ENCODE measurements around the gene PRRC2C.
"Not testable (repeated sequence)": the region's sequence is repeated elsewhere in the genome, so short reads cannot be mapped to it uniquely, and the experiment has no call there.

The PRRC2C gene

DNA sequence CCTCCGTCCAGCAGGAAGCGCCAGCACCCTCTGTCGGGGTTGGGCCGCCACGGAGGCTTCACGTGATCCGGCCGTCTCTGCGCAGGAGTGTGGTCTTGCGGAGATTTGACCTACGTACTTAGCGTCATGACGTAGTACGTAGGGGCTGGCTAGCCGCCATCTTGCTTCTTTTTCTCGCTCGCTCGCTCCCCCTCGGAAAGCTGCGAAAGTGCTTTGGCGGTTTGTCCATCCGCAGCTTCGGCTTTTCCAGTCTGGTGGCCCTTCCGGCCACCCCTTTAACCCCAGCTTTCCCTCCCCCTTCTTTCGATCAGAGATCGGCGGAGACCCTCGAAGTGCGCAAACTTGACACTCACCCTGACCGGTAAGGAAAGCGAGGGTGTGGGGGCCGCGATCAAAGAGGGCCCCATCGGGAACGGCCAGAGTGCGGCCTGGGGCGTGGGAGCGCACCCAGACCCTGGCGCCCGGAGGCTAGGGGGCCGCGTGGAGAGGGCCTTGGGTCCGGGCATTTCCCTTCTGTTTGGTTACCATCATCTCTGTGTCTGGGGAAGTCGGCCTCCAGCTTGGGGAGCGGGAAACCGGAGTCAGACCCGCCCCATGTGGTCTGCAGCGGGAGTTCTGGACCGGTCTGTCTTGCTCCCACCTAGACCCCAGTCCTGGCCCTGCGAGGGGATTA, at the start of gene PRRC2C:
Gene PRRC2C, plus strand, starts transcription at position 156 of the 673 bp plus-strand sequence. CDS start 26,559 bp downstream, outside the sequence.
- DNase-seq, result peak; percentile 98

- no peak for DNase-seq
Observed at GRCh38 chr1:171438441-171438840, 46.9 kb upstream of the PRRC2C start.

- DNase-seq, result not testable (repeated sequence)
Observed at GRCh38 chr1:171440201-171440600, 45.1 kb upstream of the PRRC2C start.

GRCh38 chr1:171441278-171441895, 43.9 kb upstream of the PRRC2C start:
- DNase-seq, result not testable (repeated sequence)

GRCh38 chr1:171446386-171446785, 38.9 kb upstream of the PRRC2C start:
- no peak for DNase-seq

GRCh38 chr1:171455967-171456366, 29.4 kb upstream of the PRRC2C start:
- no peak for DNase-seq

GRCh38 chr1:171457412-171457811, 27.9 kb upstream of the PRRC2C start:
- no peak for DNase-seq

- no peak for DNase-seq
Observed at GRCh38 chr1:171460018-171460620, 25.2 kb upstream of the PRRC2C start.

DNA sequence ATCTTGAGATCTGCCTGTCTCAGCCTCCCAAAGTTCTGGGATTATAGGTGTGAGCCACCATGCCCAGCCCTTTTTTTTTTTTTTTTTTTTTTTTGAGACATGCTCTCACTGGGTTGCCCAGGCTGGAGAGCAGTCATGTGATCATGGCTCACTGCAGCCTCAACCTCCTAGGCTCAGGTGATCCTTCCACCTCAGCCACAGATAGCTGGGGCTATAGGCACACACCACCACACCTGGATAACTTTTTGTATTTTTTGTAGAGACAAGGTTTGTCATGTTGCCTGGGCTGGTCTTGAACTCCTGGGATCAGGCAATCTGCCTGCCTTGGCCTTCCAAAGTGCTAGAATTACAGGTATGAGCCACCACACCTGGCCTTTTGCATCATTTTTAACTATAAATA, 17.7 kb upstream of the PRRC2C start:
- DNase-seq, result no peak

DNA sequence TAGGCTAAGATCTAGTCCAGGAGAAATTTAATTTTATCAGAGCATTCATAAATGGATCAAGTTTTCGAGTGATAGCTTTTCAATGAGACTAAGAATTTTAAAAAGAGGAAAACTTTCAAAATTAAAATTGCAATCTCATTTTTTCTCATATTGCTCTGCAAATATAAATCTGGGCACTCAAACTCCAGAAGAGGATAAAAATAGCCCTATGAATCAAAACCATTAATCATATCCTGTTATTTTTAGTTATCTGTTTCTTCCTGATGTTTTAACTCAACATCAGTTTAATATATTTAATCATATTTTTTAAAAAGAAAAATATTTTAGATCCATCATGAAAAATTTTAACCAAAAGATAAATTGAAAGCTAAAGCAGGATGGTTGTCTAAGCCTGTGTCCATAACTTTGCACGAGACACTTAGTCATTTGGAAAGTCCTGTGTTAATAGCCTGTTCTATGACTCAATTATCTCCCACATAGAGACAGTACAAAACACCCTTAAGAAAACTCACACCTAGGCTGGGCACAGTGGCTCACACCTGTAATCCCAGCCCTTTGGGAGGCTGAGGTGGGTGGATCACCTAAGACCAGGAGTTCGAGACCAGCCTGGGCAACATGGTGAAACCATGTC, 17.1 kb upstream of the PRRC2C start:
- DNase-seq, result no peak

GRCh38 chr1:171470726-171471125, 14.6 kb upstream of the PRRC2C start:
- no peak for DNase-seq

DNA sequence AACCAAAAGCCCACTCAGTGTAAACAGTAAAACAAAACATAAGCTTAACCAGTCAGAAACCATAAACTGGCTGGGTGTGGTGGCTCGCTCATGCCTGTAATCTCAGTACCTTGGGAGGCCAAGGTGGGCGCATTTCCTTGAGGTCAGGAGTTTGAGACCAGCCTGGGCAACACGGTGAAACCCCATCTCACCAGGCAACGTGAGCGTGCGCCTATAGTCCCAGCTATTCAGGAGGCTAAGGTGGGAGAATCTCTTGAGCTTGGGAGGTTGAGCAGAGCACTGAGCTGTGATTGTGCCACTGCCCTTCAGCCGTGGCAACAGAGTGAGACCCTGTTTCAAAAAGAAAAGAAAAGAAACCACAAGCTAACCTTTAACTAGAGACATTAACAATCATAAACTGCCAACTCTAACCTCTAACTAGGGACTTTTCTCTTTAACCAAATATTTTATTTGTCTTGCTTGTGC, 13.1 kb upstream of the PRRC2C start:
- no peak for DNase-seq

GRCh38 chr1:171476829-171477228, 8.5 kb upstream of the PRRC2C start:
- no peak for DNase-seq

DNA sequence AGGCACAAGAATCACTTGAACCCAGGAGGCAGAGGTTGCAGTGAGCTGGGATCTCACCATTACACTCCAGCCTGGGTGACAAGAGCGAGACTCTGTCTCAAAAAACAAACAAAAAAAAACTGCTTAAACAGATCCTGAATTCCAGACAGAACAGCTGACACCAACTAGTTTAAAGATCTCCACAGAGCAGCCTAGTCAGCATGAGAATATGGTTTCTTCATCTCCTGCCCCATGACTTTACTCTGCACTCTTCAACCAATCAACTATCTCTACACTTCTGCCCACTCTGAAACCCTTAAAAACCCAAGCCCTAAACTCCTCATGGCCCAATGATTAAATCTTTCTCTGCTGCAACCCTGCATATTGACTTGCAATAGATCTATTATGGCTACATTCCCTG, 7.5 kb upstream of the PRRC2C start:
- no peak for DNase-seq

DNA sequence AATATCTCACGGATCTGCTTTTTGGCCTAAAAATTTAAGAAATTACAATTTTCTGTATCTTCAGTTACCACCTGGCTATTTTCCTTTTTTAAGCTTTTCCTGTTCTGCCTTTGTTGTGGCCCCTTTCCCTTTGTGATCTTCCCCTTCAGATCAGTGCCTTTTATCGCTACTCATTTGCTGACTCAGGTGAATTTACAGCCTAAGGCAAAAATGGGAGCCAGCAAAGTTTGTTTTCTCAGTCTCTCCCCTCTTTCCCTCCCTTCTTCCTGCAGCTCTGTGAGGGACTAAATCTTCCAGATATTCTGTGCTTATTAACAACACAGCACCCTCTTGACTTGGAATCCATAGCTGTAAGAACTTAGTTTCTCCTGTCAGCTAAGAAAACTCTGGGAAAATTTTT, 5.3 kb upstream of the PRRC2C start:
- DNase-seq, result no peak

DNA sequence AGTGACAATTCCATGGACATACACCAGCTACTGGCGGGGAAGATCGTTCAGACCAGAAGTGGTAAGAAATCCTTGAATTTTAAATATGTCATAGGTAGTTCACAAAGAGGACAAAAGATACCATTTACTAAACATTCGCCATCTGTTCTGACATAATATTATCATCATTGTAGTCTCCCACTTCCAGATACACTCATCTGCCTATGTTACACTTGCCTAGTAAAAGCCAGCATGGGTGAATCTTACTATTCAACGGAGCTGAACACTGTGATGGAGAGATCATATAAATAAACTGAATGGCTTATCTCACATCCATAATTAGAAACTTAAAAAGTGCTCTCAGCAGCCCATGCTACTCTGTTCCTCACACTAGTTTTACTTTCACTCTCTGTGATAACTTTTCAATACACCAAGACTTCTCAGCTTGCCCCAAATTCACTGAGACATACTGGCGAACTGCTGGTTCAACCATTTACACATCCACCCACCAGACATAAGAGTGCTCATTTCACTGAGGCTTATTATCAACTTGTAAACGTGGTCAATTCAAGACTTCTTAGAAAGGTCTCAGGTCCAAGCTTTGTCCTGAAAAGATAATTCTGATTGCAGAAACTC, 463 bp upstream of the PRRC2C start:
- DNase-seq, result peak; percentile 49

- DNase-seq, result peak; percentile 56
Observed at GRCh38 chr1:171486048-171486519, 754 bp downstream of the PRRC2C start.

GRCh38 chr1:171487038-171487437, 1.7 kb downstream of the PRRC2C start:
- no peak for DNase-seq

DNA sequence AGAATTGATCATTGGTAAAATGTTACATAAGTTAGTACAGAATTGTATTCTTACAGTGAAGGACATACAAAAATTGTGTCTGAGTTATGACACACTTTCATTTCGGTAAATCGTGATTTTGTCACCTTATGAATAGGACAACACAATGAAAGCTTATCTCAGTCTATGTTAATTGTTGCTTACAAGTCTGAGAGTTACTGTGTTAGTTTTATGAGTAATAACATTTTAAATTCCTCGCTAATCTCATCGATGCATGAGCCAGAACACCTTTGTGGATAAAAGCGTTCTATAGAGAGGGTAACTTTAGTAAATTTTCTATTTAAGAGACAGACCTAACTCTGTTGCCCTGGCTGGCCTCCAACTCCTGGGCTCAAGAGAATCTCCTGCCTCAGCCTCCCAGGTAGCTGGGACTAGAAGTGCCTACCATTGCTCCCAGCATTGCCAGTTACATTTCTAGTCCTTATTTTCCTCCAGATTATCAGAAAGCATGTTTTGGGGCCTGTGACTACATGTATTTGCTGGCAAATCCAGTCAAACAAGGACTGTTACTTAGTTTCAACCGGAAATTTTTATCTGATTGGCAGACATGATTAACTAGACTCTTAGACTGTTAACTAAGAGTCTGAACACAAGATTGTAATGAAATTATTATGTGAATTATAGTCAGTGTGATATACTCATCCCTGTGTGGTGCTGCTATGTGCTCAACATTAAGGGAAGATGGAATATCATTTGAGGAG, 3.0 kb downstream of the PRRC2C start:
- no peak for DNase-seq

- DNase-seq, result no peak
Observed at GRCh38 chr1:171494076-171494475, 8.7 kb downstream of the PRRC2C start.

DNA sequence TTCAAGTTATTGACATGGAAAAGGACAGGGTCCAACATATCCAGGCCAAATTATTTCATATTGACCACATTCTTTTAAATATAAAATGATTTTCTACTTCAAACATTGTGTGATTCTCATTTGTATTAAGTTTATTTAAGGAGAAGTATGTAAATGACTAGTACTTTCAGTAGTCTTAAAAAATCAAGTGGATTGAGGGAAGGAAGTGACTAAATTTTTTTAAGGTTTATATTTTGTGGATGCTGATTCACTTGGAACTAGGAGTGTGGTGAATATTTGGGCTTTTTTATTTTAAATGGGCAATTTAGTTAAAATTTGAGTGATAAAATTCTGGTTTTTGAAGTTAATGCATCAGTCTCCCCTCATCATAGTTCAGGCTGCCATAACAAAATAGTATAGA, 10.1 kb downstream of the PRRC2C start:
- DNase-seq, result no peak

- no peak for DNase-seq
Observed at GRCh38 chr1:171500304-171500703, 15.0 kb downstream of the PRRC2C start.
